Uterus (tissue), 4 donors: ENCODE data around the gene BORCS8. TPM values are rescaled to one million over a fixed set of nuclear protein-coding genes. Genes with fewer than 3 reads are reported as not detected.

Experiments
- DNase-seq, 2 donors: peaks; one replicate each; pipeline ENCODE4 v3.0.0-alpha.2; 2019 to 2020
- H3K27ac ChIP-seq, 2 donors: fragments of 200-600 bp; sonication (generic); 1 replicate in 1 of 2; 2 replicates in 1 of 2; pipeline ENCODE4 v1.5.1; 2016 to 2018
- H3K27me3 ChIP-seq, 2 donors: fragments of 200-600 bp; sonication (generic); one replicate each; pipeline ENCODE4 v1.5.1; 2018 to 2019; ENCODE audit warnings: control low read depth in 1 of 2
- H3K36me3 ChIP-seq, 2 donors: fragments of 200-600 bp; sonication (generic); one replicate each; pipeline ENCODE4 v1.5.1; 2019; ENCODE audit warnings: control low read depth in 1 of 2
- H3K4me1 ChIP-seq, 2 donors: fragments of 200-600 bp; sonication (generic); one replicate each; pipeline ENCODE4 v1.5.1; 2018 to 2019; ENCODE audit warnings: control low read depth in 1 of 2
- H3K4me3 ChIP-seq, 2 donors: fragments of 200-600 bp; sonication (generic); 1 replicate in 1 of 2; 2 replicates in 1 of 2; pipeline ENCODE4 v1.5.1; 2018 to 2019; ENCODE audit warnings: mild to moderate bottlenecking in 1 of 2
- H3K9me3 ChIP-seq, 2 donors: fragments of 200-600 bp; sonication (generic); one replicate each; pipeline ENCODE4 v1.5.1; 2019; ENCODE audit warnings: control low read depth in 1 of 2
- POLR2A ChIP-seq, 2 donors: fragments of 450-650 bp; IDR thresholded peaks; one replicate each; pipeline ENCODE4 v1.6.1; 2016; ENCODE audit warnings: antibody characterized with exemption in 2 of 2, mild to moderate bottlenecking in 1 of 2, moderate library complexity in 1 of 2
- intact Hi-C: fragments of 100-400 bp; cut with DNase I; formaldehyde crosslinking; loops from one replicate; pipeline ENCODE4 v1.15.1; 2023; ENCODE audit warnings: low total_unique reads
- total RNA-seq, 4 donors: library from RNA; depleted of rRNA in 3 of 4; stranded (reverse); fragments of >200 nt in 3 of 4; gene quantifications; one replicate each; pipeline versions ENCODE4 v1.1.0 to v1.2.4, GENCODE V29; 2014 to 2023
- TF ChIP-seq, protein P1 (sequence below), 4 experiments: fragments of 200-600 bp in 2 of 4; fragments of 450-650 bp in 2 of 4; sonication (generic) in 2 of 4; IDR thresholded peaks; one replicate each; pipeline ENCODE4 v1.5.1; 2016 to 2019; ENCODE audit warnings: antibody characterized with exemption in 4 of 4, mild to moderate bottlenecking in 2 of 4, moderate library complexity in 1 of 4
- donor health status: DM: yes; HTN: yes; CAD: no.

The BORCS8 gene
- total RNA-seq, 4 donors from 2014 or later, result 0.26 to 28.4 (median 4.0) TPM; not detected in 1

DNA sequence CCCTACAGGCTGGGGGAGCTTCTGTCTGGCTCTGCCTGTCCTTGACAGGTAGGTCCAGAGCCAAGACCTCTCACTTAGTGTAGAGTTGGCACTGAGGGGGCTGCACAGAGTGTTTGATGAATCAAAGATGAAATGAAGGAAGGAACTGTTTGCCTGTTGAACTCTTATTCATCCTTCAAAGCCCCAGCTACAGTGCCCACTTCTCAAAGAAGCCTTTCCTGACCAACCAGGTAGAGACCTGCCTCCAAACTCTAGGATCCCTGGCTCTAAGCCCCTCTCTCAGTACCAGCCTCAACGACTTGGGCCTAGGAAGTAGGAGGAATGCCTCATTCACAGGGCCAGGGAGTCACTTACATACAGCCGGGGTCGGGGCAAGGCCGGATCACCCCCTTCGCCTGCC is 44.6 kb downstream of the BORCS8 start:
- Histone ChIP-seq H3K36me3 (no peaks in the 10 kb centered on the region), H3K27ac (no peak overlapping the region), H3K9me3 (no peaks in the 10 kb centered on the region), H3K4me3 (no peak overlapping the region), H3K4me1 (no peaks in the 10 kb centered on the region), H3K27me3 (no peaks in the 10 kb centered on the region)
- DNase-seq, result no peak
- intact Hi-C loops, result no loop called here
- TF ChIP-seq POLR2A (IDR thresholded peaks at IDR 0.05), result no peak
- TF ChIP-seq, protein P1, sequence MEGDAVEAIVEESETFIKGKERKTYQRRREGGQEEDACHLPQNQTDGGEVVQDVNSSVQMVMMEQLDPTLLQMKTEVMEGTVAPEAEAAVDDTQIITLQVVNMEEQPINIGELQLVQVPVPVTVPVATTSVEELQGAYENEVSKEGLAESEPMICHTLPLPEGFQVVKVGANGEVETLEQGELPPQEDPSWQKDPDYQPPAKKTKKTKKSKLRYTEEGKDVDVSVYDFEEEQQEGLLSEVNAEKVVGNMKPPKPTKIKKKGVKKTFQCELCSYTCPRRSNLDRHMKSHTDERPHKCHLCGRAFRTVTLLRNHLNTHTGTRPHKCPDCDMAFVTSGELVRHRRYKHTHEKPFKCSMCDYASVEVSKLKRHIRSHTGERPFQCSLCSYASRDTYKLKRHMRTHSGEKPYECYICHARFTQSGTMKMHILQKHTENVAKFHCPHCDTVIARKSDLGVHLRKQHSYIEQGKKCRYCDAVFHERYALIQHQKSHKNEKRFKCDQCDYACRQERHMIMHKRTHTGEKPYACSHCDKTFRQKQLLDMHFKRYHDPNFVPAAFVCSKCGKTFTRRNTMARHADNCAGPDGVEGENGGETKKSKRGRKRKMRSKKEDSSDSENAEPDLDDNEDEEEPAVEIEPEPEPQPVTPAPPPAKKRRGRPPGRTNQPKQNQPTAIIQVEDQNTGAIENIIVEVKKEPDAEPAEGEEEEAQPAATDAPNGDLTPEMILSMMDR (IDR thresholded peaks at IDR 0.05), result no peak

DNA sequence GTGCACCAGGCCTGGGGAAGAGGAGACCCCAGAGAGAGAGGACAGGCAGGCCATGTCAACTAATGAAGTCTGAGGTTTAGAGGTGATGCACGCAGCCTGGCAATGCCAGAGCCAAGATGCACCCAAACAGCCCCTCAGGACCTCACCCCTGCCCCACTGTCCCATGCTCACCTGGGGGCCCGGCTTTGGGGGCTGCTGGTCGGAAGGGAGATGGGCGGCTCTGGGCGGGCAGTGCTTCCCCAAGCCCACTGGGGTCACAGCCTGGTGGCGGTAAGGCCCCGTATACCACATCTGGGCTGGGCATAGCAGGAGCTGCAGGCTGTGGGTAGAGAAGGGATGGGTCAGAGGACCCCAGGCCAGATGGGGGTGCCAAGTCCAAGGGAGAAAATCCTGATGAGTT is 45.1 kb downstream of the BORCS8 start:
- Histone ChIP-seq H3K9me3 (no peaks in the 10 kb centered on the region), H3K27me3 (no peaks in the 10 kb centered on the region), H3K36me3 (no peaks in the 10 kb centered on the region), H3K27ac (no peak overlapping the region), H3K4me1 (no peaks in the 10 kb centered on the region), H3K4me3 (no peak overlapping the region)
- no peak for DNase-seq
- intact Hi-C loops, result no loop called here
- TF ChIP-seq, protein P1 (IDR thresholded peaks at IDR 0.05), result no peak
- TF ChIP-seq POLR2A (IDR thresholded peaks at IDR 0.05), result no peak

DNA sequence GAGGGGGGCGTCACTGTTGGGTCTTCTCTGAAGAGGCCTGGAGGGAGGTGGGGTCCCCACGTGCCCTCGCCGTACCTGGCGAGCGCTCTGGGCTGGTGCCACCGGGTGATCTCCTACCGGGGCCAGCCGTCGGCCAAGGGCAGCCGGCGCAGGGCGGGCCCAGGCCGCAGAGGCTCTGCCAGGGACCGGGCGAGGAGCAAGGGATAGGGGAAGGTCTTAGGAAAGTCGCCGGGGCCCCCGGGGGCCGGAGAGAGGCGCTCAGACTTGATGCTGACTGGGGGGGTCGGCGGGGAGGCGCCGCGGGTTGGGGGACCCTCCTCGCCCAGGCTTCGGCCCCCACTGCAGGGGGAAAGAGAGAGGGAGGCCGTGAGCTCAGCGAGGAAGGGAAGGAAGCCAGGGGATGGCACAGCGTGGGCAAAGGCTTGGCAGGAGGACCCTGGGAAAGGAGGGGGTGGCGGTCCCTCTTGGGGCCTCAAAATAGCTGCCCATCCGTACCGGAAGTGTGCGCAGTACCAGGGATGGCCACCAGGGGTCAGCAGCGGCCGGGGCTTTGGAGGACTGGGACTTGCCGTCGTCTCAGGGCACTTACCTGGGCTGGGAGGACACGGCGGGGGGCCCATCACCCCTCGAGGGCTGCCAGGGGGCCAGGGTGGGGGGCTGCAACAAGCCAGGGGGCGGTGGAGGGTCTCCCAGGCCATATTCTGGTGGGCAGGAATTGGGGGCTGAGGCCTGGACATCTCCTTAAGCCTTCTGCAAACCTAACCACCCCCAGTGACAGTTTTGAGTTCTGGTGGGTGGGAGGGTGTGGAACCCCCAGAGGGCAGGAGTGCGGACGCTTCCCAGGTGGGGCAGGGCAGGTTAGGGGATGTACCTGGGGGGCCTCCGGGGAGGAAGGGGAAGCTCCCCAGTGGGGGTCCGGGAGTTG is 46.0 kb downstream of the BORCS8 start:
- intact Hi-C loops, result no loop called here
- H3K27me3 ChIP-seq, result no peaks in the 10 kb centered on the region
- no peaks in the 10 kb centered on the region for H3K4me1 ChIP-seq
- no peaks in the 10 kb centered on the region for H3K9me3 ChIP-seq
- TF ChIP-seq, protein P1 (IDR thresholded peaks at IDR 0.05), result peak; percentile 87 to 99 (median 94)
- TF ChIP-seq POLR2A (IDR thresholded peaks at IDR 0.05), result no peak
- peak; percentile 76 to 80 for DNase-seq
- no peaks in the 10 kb centered on the region for H3K36me3 ChIP-seq
- H3K4me3 ChIP-seq, result no peak overlapping the region
- H3K27ac ChIP-seq, result no peak overlapping the region

DNA sequence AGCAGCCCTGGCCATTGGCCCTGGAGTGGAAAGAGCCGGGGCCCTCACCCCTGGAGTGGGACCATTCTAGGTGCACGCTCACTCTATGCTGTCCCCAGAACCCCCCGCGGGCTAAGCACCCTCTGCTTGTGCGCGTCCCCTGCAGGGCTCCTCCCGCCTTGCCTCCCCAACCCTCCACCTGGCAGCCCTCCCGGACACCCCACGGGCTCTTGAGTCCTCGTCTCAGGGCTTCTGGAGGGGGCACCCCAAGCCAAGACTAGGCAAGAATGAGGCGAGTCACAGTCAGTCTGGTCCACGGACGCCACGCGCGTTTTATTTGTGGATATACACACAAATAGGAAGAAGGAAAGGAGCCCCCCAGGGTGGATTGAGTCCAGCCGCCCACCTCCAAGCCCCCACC is 46.7 kb downstream of the BORCS8 start:
- DNase-seq, result no peak
- Histone ChIP-seq H3K27me3 (no peaks in the 10 kb centered on the region), H3K4me1 (no peaks in the 10 kb centered on the region), H3K36me3 (no peaks in the 10 kb centered on the region), H3K27ac (no peak overlapping the region), H3K4me3 (no peak overlapping the region), H3K9me3 (no peaks in the 10 kb centered on the region)
- intact Hi-C loops, result no loop called here
- no peak for TF ChIP-seq POLR2A (IDR thresholded peaks at IDR 0.05)
- TF ChIP-seq, protein P1 (IDR thresholded peaks at IDR 0.05), result no peak

DNA sequence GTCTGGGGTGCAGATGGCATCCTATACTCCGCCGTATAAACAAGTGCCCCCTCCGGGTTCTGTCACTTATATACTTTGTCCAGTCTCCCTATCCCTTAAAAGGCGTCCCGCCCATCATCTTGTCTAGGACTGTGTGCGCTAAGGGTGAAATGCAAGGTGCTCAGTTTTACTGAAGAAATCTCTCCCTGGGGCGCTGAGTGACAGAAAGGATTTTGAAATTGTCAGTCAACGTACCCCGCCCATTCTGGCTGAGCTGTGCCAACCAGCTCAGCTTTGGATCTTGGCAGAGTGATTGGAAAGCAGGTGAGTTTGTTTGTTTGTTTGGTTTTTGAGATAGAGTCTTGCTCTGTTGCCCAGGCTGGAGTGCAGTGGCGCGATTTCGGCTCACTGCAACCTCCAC is 49.6 kb downstream of the BORCS8 start:
- intact Hi-C loops, result no loop called here
- no peak for DNase-seq

More for the DNA sequence above, 49.6 kb downstream of the BORCS8 start:
- H3K4me1 ChIP-seq, result no peaks in the 10 kb centered on the region
- H3K27me3 ChIP-seq, result no peaks in the 10 kb centered on the region
- no peak for TF ChIP-seq POLR2A (IDR thresholded peaks at IDR 0.05)
- TF ChIP-seq, protein P1 (IDR thresholded peaks at IDR 0.05), result no peak
- H3K27ac ChIP-seq, result no peak overlapping the region
- H3K9me3 ChIP-seq, result no peaks in the 10 kb centered on the region
- H3K4me3 ChIP-seq, result no peak overlapping the region
- H3K36me3 ChIP-seq, result no peaks in the 10 kb centered on the region
